GM12872 (cell line): ENCODE measurements around the gene WDFY1.

ENCODE experiments used
- TF ChIP-seq, protein P1 (sequence below): IDR thresholded peaks from 3 replicates; pipeline ENCODE4 v1.5.1; 2011; ENCODE audit warnings: low read depth, mild to moderate bottlenecking, low read length, moderate library complexity; ENCODE audit not compliant: insufficient read depth

WDFY1 gene

DNA sequence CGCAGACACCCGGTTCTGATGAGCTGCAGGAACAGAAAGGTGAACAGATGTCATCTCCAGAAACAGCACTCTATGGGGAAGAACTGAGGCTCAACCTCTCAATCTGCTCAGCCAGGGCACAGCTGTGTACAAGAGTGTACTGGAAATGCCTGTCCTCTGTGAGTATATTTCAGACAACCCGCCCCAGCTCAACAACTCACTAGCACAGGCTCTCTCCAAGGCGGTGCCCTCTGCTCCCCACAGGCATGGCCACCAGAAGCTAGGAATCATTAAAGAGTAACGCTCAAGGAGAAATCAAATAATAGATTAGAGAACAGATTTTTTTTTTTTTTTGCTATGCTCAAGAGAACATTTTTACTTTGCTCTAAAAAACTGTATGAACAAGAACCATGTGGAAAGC, 43.8 kb downstream of the WDFY1 start:
- TF ChIP-seq, protein P1, sequence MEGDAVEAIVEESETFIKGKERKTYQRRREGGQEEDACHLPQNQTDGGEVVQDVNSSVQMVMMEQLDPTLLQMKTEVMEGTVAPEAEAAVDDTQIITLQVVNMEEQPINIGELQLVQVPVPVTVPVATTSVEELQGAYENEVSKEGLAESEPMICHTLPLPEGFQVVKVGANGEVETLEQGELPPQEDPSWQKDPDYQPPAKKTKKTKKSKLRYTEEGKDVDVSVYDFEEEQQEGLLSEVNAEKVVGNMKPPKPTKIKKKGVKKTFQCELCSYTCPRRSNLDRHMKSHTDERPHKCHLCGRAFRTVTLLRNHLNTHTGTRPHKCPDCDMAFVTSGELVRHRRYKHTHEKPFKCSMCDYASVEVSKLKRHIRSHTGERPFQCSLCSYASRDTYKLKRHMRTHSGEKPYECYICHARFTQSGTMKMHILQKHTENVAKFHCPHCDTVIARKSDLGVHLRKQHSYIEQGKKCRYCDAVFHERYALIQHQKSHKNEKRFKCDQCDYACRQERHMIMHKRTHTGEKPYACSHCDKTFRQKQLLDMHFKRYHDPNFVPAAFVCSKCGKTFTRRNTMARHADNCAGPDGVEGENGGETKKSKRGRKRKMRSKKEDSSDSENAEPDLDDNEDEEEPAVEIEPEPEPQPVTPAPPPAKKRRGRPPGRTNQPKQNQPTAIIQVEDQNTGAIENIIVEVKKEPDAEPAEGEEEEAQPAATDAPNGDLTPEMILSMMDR: no peak

DNA sequence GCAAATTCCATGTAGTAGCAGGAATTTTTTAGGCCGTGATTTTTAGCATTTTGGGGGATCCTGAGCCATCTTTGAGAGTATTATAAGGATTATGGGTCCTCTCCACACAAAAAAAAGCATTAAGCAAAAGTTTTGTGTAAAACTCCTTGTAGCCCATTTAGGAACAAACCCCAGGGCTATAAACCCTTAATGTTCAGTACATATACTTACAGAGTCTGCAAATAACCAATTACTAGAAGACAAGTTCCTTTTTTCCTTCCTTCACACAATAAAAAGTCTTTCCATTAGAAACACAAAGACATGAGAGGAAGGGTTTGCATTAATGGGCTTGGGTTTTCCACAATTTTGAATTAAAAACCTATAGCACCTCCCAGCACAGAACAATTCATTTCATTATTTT, 44.6 kb downstream of the WDFY1 start:
- TF ChIP-seq, protein P1: no peak

DNA sequence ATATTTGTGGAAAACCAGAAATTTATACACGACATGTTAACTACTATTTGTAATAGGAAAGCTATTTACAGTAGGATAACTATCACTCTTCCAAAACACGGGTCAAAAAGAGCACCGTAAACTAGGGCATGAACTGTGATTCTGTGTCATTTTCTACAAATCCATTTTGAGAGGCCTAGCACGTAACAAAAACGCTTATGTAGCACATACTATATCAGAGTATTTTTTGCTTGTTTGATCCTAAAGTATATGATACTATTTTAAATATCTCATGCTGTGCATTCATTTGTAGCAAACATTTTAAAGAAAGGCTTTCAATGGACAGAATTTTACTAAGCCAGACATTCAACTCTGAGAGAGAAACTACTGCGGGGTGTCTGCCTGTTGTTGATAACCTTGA, 45.1 kb downstream of the WDFY1 start:
- TF ChIP-seq, protein P1: no peak

DNA sequence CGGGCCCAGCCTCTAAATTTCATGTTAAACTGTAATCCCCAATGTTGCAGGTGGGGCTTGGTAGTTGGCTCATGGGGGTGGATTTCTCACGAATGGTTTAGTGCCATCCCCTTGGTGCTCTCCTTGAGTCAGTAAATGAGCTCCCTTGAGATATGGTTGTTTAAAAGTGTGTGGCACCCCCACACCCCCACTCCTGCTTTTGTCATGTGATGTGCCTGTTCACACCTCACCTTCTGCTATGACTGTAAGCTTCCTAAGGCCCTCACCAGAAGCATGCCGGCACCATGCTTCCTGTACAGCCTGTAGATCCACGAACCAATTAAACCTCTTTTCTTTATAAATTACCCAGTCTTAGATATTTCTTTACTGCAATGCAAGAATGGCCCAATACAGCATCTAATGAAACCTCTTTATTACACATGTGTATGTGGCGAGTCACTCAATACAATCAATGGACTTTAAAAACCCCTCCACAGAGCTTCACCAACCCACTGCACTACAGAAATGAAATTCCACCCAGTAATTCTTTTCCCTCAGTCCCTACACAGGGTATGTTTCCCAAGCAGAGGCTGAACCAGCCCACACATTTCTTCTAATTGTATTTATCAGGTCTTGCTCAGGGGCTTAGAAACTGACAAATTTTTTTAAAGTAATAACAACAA, 47.3 kb downstream of the WDFY1 start:
- TF ChIP-seq, protein P1: no peak

DNA sequence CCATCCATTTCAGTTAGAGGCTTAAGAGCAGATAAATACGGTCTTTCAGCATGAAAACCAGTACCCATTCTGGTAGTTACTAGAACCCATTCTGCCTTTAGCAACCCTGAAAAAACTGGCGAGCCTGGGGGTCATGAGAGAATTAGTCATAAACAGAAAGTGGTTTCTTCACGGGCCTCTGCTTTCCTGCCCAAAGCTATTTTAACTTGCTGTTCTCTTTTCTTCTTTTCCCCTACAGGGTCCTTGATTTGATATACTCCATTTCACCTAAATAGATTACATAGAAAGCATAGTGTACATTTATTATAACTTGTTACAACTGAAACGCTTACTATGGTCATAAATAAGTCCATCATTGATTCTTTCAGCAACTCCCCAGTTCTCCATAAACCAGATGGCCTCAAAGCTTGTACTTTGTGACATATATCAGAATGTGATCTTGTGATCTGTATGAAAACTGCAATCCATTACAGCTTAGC, 48.3 kb downstream of the WDFY1 start:
- TF ChIP-seq, protein P1: no peak

DNA sequence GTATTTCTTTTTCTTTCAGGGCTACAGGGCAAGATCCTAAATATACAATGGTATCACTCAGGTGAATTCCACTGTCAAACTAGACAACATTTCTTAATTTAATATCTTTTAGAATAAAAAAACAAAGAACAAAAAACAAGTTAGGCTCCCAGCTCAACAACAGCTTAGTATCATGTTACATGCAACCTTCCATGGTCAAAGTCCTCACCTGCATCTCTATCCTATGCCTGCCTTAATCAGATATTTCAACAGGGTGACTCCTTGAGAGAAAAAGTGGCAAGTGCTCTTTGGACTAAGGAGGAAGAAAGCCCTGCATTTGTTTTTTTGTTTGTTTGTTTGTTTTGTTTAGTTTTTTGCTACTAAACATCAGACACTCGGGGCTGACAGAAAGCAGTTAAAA, 50.2 kb downstream of the WDFY1 start:
- TF ChIP-seq, protein P1: no peak

DNA sequence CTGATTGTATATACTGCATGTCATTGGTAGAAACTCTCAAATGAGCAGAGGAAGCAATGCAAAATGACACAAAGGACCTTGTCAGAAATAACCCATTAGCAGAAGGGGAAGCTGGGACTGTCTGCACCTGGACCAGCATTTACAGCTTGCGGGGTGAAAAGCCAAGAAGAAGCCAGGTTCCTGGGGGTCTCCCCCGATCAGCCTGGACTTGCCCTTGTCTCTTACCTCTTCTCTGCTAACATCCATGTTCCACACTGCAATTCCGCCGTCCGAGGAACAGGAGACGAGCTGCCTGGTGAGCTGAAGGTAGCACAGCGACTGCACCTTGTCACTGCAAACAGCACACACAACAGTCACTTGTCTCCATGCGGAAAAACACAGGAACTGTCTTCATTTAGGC, 51.1 kb downstream of the WDFY1 start:
- TF ChIP-seq, protein P1: no peak

DNA sequence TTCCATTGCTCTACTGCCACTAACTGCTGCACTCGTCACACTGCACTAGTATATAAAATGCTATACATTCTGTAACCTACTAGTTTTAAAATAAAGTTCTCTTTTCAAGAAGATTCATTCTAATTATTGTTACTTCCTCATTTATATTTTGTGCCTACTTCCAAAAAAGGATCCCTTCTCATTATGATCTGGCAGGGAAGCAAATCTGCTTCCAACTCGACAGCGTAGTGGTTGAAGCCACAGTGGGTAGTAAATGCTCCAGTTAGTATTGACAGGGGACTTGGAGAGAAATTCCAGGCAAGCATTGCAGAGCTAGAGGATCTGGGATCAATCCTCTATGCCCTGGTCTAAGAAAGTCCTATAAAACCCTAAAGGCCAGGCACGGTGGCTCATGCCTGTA, 54.4 kb downstream of the WDFY1 start:
- TF ChIP-seq, protein P1: no peak
